Measurements from ENCODE around the gene RALGAPA1. TPM values are rescaled to one million over a fixed set of nuclear protein-coding genes. Genes with fewer than 3 reads are reported as not detected.

RALGAPA1 gene
- total and polyA plus RNA-seq, 2 experiments from 2014 or later, result 21.9 to 27.3 TPM

DNA sequence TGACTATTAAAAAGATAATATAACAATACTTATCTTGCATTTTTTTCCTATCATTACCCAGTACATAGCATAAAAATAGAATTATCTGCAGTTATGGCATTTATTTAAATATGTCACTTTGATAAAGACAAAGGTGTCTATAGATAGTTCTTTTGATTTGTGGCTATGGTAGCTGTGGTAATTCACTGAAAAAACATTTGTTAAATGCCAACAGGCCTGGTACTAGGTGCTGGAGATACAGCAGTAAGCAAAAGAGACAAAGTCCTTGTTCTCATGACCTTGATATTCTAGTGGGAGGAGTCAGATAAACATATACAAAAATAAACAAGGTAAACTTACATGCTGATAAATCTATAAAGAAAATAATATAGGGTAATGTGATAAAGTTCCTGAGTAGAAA lies 230.5 kb downstream of the RALGAPA1 start:
- Mint-ChIP-seq H3K4me3 (no peak overlapping the region), H3K36me3 (ENCODE audit: low read depth) (no peaks in the 10 kb centered on the region), H3K4me1 (no peaks in the 10 kb centered on the region; the same call in 1 of the 3 replicates), H3K27ac (no peak overlapping the region), H3K27me3 (ENCODE audit: insufficient read depth, low read depth, poor library complexity) (peaks cover 2% of the 10 kb centered on the region), H3K9me3 (no peaks in the 10 kb centered on the region)
- no peaks in the 10 kb centered on the region for H3K9me2 ChIP-seq (ENCODE audit: insufficient read depth)
- no peak overlapping the region for H3K4me3 ChIP-seq
- H3K27me3 ChIP-seq (ENCODE audit: insufficient read depth), result no peaks in the 10 kb centered on the region
- H3K27ac ChIP-seq (ENCODE audit: low read depth), result no peak overlapping the region
- H3F3A ChIP-seq (replicated peaks; ENCODE audit: low read depth), result no peaks in the 10 kb centered on the region
- H3K79me2 ChIP-seq (replicated peaks; ENCODE audit: insufficient read depth), result no peaks in the 10 kb centered on the region
- no peak overlapping the region for H2AFZ ChIP-seq
- DNase-seq (ENCODE audit: low spot score) (no peak), ATAC-seq (no peak)
- H3K4me2 ChIP-seq, result no peak overlapping the region
- TF ChIP-seq, protein P1, sequence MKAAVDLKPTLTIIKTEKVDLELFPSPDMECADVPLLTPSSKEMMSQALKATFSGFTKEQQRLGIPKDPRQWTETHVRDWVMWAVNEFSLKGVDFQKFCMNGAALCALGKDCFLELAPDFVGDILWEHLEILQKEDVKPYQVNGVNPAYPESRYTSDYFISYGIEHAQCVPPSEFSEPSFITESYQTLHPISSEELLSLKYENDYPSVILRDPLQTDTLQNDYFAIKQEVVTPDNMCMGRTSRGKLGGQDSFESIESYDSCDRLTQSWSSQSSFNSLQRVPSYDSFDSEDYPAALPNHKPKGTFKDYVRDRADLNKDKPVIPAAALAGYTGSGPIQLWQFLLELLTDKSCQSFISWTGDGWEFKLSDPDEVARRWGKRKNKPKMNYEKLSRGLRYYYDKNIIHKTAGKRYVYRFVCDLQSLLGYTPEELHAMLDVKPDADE (IDR thresholded peaks at IDR 0.05), result no peak
- no peak for TF ChIP-seq EZH2 (IDR thresholded peaks at IDR 0.05; ENCODE audit: low read depth, unreplicated experiment)
- no peak for TF ChIP-seq ZNF331 (CRISPR knock-in tag; IDR thresholded peaks at IDR 0.05; ENCODE audit: low read depth)
- no peak for TF ChIP-seq CREB1 (CRISPR knock-in tag; IDR thresholded peaks at IDR 0.05; ENCODE audit: low read depth)
- no peak for TF ChIP-seq JUNB (IDR thresholded peaks at IDR 0.05; ENCODE audit: unreplicated experiment)
- no peak for TF ChIP-seq NANOG (IDR thresholded peaks at IDR 0.05; ENCODE audit: borderline replicate concordance)
- TF ChIP-seq EZH2phosphoT487 (IDR thresholded peaks at IDR 0.05; ENCODE audit: unreplicated experiment), result no peak
- TF ChIP-seq, protein P2, sequence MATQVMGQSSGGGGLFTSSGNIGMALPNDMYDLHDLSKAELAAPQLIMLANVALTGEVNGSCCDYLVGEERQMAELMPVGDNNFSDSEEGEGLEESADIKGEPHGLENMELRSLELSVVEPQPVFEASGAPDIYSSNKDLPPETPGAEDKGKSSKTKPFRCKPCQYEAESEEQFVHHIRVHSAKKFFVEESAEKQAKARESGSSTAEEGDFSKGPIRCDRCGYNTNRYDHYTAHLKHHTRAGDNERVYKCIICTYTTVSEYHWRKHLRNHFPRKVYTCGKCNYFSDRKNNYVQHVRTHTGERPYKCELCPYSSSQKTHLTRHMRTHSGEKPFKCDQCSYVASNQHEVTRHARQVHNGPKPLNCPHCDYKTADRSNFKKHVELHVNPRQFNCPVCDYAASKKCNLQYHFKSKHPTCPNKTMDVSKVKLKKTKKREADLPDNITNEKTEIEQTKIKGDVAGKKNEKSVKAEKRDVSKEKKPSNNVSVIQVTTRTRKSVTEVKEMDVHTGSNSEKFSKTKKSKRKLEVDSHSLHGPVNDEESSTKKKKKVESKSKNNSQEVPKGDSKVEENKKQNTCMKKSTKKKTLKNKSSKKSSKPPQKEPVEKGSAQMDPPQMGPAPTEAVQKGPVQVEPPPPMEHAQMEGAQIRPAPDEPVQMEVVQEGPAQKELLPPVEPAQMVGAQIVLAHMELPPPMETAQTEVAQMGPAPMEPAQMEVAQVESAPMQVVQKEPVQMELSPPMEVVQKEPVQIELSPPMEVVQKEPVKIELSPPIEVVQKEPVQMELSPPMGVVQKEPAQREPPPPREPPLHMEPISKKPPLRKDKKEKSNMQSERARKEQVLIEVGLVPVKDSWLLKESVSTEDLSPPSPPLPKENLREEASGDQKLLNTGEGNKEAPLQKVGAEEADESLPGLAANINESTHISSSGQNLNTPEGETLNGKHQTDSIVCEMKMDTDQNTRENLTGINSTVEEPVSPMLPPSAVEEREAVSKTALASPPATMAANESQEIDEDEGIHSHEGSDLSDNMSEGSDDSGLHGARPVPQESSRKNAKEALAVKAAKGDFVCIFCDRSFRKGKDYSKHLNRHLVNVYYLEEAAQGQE (IDR thresholded peaks at IDR 0.05; ENCODE audit: unreplicated experiment), result no peak
- TF ChIP-seq, protein P3, sequence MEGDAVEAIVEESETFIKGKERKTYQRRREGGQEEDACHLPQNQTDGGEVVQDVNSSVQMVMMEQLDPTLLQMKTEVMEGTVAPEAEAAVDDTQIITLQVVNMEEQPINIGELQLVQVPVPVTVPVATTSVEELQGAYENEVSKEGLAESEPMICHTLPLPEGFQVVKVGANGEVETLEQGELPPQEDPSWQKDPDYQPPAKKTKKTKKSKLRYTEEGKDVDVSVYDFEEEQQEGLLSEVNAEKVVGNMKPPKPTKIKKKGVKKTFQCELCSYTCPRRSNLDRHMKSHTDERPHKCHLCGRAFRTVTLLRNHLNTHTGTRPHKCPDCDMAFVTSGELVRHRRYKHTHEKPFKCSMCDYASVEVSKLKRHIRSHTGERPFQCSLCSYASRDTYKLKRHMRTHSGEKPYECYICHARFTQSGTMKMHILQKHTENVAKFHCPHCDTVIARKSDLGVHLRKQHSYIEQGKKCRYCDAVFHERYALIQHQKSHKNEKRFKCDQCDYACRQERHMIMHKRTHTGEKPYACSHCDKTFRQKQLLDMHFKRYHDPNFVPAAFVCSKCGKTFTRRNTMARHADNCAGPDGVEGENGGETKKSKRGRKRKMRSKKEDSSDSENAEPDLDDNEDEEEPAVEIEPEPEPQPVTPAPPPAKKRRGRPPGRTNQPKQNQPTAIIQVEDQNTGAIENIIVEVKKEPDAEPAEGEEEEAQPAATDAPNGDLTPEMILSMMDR (conservative IDR thresholded peaks at IDR 0.05; ENCODE audit: low read depth in 2 of 2), result no peak
- no peak for TF ChIP-seq ZNF114 (CRISPR knock-in tag; IDR thresholded peaks at IDR 0.05)
- TF ChIP-seq ZNF462 (CRISPR knock-in tag; IDR thresholded peaks at IDR 0.05), result no peak
- no peak for TF ChIP-seq POLR2AphosphoS5 (IDR thresholded peaks at IDR 0.05; ENCODE audit: low read depth)
- no peaks in the 10 kb centered on the region for H3K4me1 ChIP-seq (ENCODE audit: insufficient read depth)
- H4K20me1 ChIP-seq (replicated peaks; ENCODE audit: insufficient read depth), result no peaks in the 10 kb centered on the region
- H3K36me3 ChIP-seq (ENCODE audit: insufficient read depth), result no peaks in the 10 kb centered on the region

All from GM23338 (cell line).